ENCODE measurements around the gene PKD1. TPM values are rescaled to one million over a fixed set of nuclear protein-coding genes. Genes with fewer than 3 reads are reported as not detected.

The PKD1 gene
- total and polyA plus RNA-seq, 2 of the 13 experiments (the other 11 are each of a cell fraction or from before 2014, with no cell fraction given) = 22.1 to 23.0 TPM

- Histone ChIP-seq H4K20me1 (ENCODE audit: insufficient read depth, low read length) (no peaks in the 10 kb centered on the region), H2AFZ (ENCODE audit: low read length) (no peak overlapping the region), H3K79me2 (ENCODE audit: insufficient read depth, low read length) (no peaks in the 10 kb centered on the region), H3K36me3 (replicated peaks in 1 of 2; ENCODE audit: control insufficient read depth in 1 of 2, insufficient read depth in 2 of 2, low read length in 2 of 2) (peaks cover 14 to 21% of the 10 kb centered on the region in 2 experiments; a peak in 2 of 5 replicates), H3K9ac (ENCODE audit: insufficient read depth, low read depth, low read length) (no peak overlapping the region), H3K4me2 (ENCODE audit: low read depth, low read length) (no peak overlapping the region), H3K27me3 (ENCODE audit: control insufficient read depth in 1 of 2, insufficient read depth in 2 of 2, low read length in 2 of 2) (no peaks in the 10 kb centered on the region), H3K4me1 (ENCODE audit: insufficient read depth, low read length) (no peaks in the 10 kb centered on the region), H3K27ac (ENCODE audit: extremely low read length, insufficient read depth, low read length) (no peak overlapping the region), H3K4me3 (replicated peaks in 1 of 3; ENCODE audit: insufficient read depth in 1 of 3, low read depth in 2 of 3, low read length in 3 of 3) (no peak overlapping the region), H3K9me3 (ENCODE audit: low read length) (no peaks in the 10 kb centered on the region)
- intact Hi-C loops (cut with micrococcal nuclease; ENCODE audit: unreplicated experiment) (no loop called here), in situ Hi-C loops (cut with HindIII; ENCODE audit: extremely low pct_ligation_motif_present, low pct_unique_long_range_greater_than_20kb) (loop anchor here (10.0 kb wide), 1 partner anchor 62 kb away; the partner anchor contains the start of gene RAB26)
- FAIRE-seq = no peak
- TF ChIP-seq ZNF850 (CRISPR knock-in tag; conservative IDR thresholded peaks at IDR 0.05) (no peak), MAFK (conservative IDR thresholded peaks at IDR 0.05 in 1 of 2, IDR thresholded peaks at IDR 0.05 in 1 of 2; ENCODE audit: low read length in 2 of 2) (no peak), BHLHE40 (IDR thresholded peaks at IDR 0.05; ENCODE audit: low read length) (no peak), EEA1 (CRISPR knock-in tag; IDR thresholded peaks at IDR 0.05; ENCODE audit: borderline replicate concordance) (no peak), ZNF101 (CRISPR knock-in tag; IDR thresholded peaks at IDR 0.05; ENCODE audit: borderline replicate concordance, low read depth) (no peak), ZNF274 (CRISPR knock-in tag; IDR thresholded peaks at IDR 0.05) (no peak), PAX8 (CRISPR knock-in tag; IDR thresholded peaks at IDR 0.05; ENCODE audit: borderline replicate concordance) (no peak), SMAD3 (CRISPR knock-in tag; IDR thresholded peaks at IDR 0.05) (no peak), ETS1 (CRISPR knock-in tag; IDR thresholded peaks at IDR 0.05) (no peak), MTERF4 (CRISPR knock-in tag; IDR thresholded peaks at IDR 0.05) (no peak), SAFB2 (CRISPR knock-in tag; IDR thresholded peaks at IDR 0.05; ENCODE audit: borderline replicate concordance, low read depth) (no peak), ZNF768 (CRISPR knock-in tag; IDR thresholded peaks at IDR 0.05) (no peak), UBTF (CRISPR knock-in tag; IDR thresholded peaks at IDR 0.05) (no peak), ZKSCAN5 (CRISPR knock-in tag; IDR thresholded peaks at IDR 0.05) (no peak), SRSF4 (IDR thresholded peaks at IDR 0.05; ENCODE audit: low read depth, low read length, poor library complexity, severe bottlenecking) (no peak), ERF (CRISPR knock-in tag; IDR thresholded peaks at IDR 0.05) (no peak), ELK4 (CRISPR knock-in tag; IDR thresholded peaks at IDR 0.05; ENCODE audit: borderline replicate concordance) (no peak), ZNF143 (CRISPR knock-in tag; IDR thresholded peaks at IDR 0.05) (no peak), ZNF12 (CRISPR knock-in tag; IDR thresholded peaks at IDR 0.05) (no peak)
- no peak for DNase-seq (ENCODE audit: low spot score)
- no TSS peak for BruUV-seq (replicated peaks)
- no peak for ATAC-seq
- CTCF ChIA-PET (ENCODE audit: low intra/inter-chr PET ratio, low total read pairs) = no interaction called here
- WGBS (ENCODE audit: low lambda C conversion rate) = 92% methylated on average over 2 of the region's 16 CpGs
- POLR2A ChIA-PET = no interaction called here
Measured at GRCh38 chr16:2082983-2083364, 52.7 kb downstream of the PKD1 start.
